Suppressor macrophage (primary cell): ENCODE measurements around the gene BBS1.
"Not testable (repeated sequence)": the region's sequence is repeated elsewhere in the genome, so short reads cannot be mapped to it uniquely, and the experiment has no call there.

Experiments
- DNase-seq, 4 experiments: peaks; one replicate each; pipeline ENCODE4 v3.0.0-alpha.2; 2020 to 2022
- total RNA-seq, 17 experiments: gene quantifications; one replicate each; lab custom pipeline; 2026; ENCODE audit warnings: mixed read lengths in 6 of 17, inconsistent platforms in 3 of 17; lab: John Stamatoyannopoulos, UW

The BBS1 gene
- total RNA-seq = 0.06 to 2.2 (median 0.50) reads per million in 17 experiments

DNA sequence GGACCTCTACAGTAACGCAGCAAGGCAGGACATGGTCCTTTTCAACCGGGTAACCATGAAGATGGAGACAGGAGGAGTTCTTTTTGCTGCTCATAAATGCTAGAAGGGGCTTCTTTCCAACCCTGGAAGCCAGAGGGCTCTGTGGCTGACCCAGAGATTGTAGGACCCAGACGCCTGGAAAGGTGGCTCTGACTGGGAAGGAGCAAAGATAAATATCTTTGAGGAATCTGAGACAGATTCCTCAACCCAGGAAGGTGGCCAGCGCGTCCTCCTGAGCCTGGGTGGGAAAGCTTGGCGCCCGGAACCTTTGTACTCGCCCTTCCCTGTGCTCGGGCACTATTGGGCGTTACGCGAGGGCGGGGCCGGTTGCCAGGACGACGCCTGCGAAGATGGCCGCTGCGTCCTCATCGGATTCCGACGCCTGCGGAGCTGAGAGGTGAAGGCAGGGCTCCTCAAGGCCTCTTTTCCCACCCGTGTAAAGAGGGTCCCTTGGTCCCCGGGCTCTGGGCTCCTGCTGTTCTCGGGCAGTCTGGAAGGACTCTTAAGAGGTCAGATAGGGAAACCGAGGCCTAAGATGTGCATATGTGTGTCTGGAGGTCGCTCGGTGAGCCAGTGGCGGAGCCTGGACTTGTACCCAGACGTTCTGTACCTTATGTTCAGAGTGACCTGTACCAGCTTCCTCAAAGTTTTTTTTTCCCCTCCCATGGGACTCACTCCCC lies at the start of gene BBS1:
TSS of gene BBS1 (plus strand) at position 365 of the 719 bp plus-strand sequence. CDS start at position 390, 25 bp downstream.
- DNase-seq = peak; percentile 75 to 91 (median 85)

DNA sequence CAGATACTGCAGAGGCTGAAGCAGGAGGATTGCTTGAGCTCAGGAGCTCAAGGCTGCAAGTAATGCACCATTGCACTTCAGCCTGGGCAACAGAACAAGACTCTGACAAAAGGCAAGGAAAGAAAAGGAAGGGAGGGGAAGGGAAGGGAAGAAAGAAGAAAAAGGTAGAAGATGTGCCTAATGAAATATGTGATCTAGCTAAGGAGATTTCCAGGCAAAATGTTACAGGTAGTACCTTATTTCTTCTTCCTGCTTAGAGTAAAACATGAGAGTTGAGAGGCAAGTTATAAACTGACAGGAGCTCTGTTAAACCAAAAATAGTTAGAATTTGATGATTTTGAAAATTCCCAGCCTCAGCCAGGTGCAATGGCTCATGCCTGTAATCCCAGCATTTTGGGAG lies 48.4 kb upstream of the BBS1 start:
- no peak for DNase-seq

DNA sequence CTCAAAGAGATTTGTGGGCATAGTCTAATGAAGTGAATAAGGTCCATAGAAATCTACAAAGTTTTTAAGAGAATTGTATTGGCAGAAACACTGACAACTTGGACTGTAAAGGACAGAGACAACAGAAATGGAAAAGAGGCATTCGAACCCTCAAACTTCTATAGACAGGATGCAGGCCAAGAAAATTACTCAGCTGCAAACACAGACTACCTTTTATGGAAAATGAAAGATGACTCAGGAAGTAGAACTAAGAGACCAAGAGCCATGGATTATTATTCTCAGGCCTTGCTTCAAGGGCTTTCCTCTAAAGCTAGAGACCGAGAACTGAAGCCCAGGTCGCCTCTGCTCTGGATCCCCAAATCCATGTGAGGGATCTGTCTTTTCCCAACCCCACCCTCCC lies 47.5 kb upstream of the BBS1 start:
- no peak for DNase-seq

DNA sequence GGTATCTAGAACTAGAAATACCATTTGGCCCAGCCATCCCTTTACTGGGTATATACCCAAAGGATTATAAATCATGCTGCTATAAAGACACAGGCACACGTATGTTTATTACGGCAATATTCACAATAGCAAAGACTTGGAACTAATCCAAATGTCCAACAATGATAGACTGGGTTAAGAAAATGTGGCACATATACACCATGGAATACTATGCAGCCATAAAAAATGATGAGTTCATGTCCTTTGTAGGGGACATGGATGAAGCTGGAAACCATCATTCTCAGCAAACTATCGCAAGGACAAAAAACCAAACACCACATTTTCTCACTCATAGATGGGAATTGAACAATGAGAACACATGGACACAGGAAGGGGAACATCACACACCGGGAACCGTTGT lies 46.3 kb upstream of the BBS1 start:
- DNase-seq = not testable (repeated sequence)

DNA sequence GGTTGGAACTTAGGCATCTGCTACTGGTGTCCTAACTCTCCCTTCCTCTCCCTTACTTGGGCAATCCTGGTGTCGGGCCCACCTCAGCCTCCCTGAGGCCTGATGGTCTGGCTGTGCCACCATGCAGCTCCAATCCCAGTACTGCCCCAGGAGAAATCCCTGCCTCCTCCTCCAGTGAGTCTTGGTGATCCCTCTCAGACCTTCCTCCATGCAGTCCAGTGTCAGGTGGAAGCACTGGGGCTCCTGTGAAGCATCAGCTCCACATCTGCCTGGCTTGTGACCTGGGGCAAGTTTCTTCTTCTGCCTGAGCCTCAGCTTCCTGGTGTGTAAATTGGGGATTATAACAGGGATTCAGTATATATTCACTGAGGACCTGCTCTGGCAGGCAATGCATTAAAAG lies 45.5 kb upstream of the BBS1 start:
- DNase-seq = no peak

DNA sequence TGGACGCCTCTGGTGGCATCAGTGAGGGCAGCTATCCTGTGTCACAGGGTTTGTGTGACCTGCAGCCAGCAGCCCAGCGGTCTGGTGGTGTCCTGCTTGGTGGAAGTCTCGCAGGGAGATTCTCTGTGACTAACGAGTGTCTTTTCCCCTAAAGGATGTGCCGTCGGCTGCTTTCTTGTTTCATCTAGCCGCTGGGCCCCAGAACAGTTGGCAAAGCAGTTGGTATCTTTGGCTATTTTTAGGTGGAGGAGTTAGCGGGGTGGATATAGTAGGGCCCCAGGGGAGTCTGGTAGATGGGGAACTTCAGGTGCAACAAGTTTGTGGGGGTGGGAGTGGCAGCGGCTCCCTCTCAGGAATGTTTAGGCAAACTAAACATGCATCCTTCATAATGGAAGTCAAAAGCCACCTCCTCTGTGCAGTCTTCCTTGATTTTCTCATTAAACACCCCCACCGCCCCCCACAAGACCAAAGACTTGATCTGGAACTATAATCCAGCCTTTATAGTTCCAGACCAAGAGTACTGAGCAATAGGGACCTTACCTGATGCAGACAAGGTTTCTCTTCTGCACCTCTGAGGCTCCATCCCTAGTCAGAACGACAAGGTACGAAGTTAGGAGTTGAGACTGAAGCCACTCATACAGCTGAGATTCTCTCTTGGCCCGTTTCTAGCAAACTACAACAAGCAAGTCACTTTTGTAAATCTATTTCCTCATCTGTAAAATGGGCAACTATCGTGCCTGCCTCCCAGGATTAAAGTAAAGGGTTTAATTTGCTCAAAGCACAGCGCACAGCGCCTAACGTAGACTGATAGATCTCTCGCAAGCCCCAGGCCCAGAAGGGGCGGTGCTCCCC lies 44.8 kb upstream of the BBS1 start:
- no peak for DNase-seq

DNA sequence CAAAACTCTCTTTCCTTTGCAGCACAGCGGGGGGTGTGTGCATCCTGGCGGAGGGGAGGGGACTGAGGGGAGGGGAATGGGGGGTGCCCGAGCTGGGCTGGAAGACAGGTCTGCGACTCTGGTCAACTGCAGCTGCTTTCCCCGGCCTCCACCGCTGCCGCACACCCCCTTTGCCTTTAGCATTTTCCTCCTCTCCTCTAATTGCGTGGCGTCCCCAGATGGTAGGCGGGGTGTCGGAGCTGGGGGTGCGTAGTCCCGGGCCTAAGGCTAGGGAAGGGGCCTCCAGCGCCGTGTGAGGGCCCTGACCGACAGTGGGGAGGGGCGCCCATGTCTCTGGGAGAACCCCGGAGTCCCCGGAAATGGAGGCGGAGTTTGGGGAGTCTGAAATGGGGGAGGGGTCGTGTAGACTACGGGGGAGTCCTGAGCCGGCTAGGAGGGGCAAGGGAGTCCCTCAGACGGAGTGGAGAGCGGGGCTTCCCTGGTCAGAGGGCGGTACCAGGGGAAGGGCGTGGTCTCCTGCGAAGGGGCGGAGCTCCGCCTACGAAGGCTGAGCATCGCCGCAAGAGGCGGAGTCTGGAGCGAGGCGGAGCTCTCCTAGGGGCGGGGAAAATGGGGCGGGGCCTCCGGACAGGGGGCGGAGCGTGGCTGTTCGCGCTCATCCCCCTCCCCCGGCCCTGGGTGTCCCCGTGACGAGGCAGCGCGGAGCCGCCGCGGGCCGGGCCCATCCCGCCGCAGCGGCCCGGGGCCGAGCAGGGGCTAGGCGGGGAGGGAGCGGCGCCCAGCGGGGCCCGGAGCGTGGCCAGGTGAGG lies 44.0 kb upstream of the BBS1 start, which contains the start of gene PELI3:
TSS of gene PELI3 (plus strand) at position 681 of the 809 bp plus-strand sequence. CDS start 1,224 bp downstream, outside the sequence.
- peak; percentile 93 to 96 (median 96) for DNase-seq

DNA sequence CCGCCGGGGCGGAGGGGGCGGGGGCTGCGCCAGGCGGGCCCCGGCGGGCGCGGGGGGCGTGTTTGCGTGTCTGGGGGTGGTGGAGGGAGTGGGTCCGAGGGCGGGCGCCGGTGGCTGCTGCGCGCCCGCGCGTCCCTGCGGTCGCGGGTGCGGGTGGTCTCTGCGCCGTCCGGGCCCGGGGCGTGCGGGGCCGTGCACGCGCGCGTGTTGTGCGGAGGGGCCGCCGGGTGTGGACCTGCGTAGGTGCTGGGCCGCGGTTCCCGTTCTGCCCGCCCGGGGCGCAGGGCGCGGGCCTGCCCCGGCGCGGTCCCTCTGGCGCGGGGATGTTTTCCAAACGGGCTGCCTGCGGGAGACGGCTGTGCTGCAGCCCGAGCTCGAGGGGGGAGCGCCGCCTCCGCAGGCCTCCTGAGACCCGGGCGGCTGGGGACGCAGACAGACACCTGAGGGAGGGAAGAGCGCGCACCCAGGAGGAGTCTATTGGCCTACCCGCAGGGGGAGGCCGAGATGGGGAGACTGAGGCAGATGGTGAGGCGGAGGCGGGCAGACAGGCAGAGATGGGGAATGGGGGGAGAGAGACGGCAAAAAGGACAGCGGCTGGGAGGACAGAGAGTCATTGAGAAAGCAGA lies 43.3 kb upstream of the BBS1 start:
- peak in 2 of 4 experiments; percentile 43 to 63 for DNase-seq

DNA sequence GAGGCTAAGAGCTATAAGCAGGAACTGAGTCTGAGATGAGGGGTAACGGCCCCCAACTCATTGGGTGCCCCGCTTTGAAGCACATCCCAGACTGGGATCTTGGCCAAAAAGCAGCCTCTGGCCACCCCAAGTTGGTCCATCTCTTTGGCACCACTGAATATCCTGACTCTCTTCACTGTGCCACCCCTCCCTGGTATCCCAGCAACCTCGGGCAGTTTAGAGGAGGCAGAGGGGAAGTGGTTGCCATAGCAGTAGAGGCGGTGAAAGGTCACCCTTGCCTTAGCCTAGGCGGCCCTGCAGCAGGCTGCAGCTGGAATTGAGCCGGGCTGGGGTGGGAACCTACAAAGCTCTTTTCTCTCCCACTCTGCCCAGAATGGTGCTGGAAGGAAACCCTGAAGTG lies 42.7 kb upstream of the BBS1 start:
- peak; percentile 77 to 91 (median 88) for DNase-seq

DNA sequence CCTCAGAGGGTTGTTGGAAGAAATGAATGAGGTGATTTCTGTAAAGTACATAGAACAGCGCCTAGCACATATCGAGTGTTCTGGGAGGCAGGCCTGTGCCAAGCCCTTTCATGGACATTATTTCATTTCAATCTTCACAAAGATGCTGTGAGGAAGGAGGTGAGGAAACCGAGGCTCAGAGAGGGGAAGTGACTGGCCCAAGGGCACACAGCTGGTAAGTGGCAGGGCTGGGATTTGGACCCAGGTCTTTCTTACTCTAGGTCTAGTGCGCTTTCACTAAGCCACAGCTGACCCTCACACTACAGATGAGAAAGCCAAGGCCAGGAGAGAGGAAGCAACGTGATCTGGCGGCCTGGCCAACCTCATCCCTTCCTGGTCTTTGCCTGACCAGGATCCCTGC lies 41.7 kb upstream of the BBS1 start:
- DNase-seq = no peak

DNA sequence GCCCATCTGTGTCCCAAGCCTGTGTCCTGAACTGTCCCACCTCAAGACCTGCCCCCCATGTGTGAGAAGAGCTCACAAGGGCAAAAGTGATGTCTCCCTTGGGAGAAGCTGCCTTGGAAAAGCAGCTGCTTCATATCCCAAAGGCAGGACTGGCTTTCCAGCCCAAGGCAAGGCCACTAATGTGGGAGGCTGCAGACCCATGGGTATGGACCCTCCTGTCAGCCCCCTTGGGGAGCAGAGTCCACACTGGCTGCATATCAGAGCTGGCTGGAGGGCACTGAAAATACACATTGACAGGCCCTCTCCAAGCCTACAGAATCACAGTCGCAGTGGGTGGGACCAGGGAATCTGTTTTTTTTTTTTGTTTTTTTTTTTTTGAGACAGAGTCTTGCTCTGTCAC lies 41.0 kb upstream of the BBS1 start:
- DNase-seq = no peak

DNA sequence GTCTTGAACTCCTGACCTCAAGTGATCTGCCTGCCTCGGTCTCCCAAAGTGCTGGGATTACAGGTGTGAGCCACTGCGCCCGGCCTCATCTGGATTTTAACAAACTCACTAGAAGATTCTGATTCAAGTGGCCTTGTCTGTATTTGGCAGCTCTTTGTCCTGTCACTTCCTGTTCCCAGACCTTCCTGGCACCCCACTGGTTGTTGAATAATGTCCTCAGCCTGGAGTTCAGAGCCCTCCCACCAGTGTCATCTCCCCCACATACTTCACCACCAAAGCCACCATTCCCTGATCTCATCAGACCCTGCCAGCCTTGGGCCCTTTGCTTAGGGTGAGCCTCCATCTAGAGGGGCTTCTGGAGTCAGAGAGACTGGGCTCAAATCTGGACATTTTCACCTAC lies 40.4 kb upstream of the BBS1 start:
- DNase-seq = peak in 3 of 4 experiments; percentile 27 to 48 (median 34)

DNA sequence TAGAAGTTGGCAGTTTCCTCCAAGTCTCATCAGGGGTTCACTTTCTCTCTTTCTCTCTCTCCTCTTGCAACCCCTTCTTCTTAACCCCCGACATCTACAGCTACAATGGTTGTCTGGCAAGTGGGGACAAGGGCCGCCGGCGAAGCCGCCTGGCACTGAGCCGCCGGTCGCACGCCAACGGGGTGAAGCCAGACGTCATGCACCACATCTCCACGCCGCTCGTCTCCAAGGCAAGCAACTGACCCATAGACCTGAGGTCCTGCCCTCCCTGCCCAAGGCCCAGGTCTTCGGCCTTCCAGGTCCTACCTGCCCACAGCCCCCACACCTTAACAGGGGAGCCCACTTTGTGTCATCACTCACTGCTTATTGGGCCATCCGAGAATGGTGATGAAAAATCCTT lies 39.3 kb upstream of the BBS1 start:
- DNase-seq = no peak

DNA sequence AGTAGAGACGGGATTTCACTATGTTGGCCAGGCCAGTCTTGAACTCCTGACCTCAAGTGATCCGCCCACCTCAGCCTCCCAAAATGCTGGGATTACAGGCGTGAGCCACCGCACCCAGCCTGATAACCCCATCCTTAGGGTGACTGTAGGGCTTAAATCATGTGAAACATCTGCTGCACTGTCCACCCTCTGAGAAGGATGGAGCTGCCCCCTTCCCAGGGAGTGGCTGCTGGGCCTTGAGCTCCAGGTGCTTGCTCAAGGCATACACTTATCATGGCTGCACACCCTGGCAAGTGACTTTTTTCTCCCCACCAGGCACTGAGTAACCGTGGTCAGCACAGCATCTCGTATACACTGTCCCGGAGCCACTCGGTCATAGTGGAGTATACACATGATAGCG lies 38.4 kb upstream of the BBS1 start:
- no peak for DNase-seq

DNA sequence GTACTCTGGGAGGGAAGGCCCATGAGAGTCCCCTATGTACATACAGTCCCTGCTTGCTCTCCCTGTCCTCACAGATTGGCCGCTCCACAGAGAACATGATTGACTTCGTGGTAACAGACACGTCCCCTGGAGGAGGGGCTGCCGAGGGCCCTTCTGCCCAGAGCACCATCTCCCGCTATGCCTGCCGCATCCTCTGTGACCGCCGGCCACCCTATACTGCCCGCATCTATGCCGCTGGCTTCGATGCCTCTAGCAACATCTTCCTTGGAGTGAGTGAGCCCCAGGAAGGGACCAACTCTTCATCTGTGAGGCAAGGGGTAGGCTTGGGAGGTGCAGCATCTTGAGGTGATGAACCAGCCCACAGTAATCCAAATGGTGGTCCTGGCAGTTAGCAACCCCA lies 37.3 kb upstream of the BBS1 start:
- no peak for DNase-seq

DNA sequence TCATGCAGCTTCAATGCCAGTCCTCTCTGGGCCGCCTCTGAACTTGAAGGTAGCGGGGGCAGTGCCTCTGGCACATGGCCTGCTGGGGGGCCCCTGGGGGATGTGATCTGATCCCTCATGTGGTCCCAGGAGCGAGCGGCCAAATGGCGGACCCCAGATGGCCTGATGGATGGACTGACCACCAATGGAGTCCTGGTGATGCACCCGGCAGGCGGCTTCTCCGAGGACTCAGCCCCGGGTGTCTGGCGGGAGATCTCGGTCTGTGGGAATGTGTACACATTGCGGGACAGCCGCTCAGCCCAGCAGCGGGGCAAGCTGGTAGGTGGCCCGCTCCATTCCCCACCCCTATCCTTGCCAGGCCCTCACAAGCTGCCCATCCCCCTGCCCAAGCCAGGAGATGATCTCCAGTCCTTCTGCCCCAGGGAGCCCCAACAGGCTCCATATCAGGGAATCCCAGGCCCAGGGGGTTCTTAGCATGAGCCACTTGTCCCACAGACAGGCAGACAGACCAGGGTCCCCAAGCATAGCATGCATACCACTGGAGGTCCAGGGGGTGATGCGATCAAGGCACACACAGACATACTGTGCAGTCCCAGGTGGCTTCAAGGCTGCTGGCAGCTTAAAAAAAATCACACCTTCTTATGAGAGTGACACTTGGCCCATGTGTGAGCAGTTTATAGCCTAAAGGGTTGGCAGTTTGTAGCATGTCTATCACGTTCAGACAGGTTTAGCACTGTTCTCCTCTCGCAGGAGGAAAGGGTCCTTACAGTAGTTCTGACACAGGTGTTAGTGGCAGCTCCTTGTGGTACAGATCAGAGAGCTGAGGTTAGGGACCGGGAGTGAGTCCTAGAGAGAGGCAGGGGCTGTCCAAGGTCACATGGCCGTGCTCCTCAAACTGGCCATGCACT lies 36.6 kb upstream of the BBS1 start:
- no peak for DNase-seq

DNA sequence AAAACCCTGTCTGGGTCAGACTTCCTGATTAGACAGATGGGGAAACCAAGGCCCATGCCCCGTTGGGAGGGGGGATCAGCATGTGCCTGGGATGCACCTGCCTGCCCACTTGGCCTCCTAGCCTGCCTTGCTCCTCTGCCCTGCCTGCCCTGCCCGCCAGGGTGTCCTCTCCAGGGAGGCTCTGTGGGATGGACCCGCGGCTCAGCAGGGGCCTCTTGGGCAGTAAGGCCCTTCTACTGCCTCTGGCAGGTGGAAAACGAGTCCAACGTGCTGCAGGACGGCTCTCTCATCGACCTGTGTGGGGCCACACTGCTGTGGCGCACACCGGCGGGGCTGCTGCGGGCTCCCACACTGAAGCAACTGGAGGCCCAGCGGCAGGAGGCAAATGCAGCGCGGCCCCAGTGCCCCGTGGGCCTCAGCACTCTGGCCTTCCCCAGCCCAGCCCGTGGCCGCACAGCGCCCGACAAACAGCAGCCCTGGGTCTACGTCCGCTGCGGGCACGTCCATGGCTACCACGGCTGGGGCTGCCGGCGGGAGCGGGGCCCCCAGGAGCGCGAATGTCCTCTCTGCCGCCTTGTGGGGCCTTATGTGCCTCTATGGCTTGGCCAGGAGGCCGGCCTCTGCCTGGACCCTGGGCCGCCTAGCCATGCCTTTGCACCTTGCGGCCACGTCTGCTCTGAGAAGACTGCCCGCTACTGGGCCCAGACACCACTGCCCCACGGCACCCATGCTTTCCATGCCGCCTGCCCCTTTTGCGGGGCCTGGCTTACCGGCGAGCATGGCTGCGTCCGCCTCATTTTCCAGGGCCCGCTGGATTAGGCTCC lies 34.9 kb upstream of the BBS1 start:
- DNase-seq = no peak

DNA sequence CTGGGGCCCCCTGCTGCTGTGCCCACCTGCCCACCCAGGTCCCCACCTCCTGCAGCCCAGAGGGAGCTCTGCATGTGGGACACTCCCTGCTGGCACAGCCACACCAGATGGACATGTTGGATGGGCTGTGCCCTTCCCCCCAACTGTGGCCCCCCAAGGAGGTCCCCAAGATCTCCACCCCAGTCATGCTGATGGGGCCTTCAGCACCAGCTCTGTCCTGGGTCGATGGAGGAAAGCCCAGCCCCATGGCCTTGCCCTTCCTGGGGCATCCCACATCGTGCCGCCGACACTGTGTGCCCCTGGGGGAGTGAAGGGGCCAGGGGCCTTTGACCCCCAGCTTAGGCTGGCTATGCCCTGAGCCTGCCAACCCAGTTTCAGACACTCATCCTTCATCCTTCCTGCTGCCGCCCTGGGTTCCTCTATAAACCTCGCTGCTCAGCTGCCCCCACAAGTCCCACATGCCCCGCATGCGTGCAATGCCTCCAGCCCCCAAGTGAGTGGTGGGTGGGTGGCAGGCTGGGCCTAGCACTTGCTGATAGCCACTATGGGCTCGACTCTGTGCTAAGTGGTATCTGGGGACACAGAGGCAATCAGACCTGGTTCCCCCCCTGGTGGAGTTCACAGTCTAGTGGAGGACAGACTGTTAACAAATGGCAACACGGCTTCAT lies 34.1 kb upstream of the BBS1 start:
- no peak for DNase-seq

DNA sequence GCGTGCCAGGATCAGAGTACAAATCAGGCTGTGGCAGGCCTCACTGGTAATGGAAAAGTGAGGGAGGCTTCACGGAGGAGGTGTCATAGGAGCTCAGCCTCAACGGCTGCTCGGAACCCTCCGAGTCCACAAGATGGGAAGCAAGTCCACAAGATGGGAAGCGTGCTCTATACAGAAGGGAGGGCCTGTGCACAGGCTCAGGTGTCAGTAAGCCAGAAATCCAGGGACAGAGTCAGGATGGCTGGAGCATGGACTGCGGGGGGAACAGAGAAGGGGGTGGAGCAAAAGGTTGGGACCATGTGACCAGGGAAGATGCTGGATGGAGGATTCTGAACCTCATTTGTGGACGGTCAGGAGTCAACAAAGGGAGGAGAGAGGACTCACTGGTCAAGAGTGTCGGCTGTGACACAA lies 33.6 kb upstream of the BBS1 start:
- DNase-seq = no peak
